Lower lobe of right lung (tissue), 2 donors: ENCODE data around the gene POLR3G. TPM values are rescaled to one million over a fixed set of nuclear protein-coding genes. Genes with fewer than 3 reads are reported as not detected.

Experiments used
- ATAC-seq, 2 donors: fragments of 200-7000 bp; cut with Tn5 transposase; one replicate each; pipeline ENCODE4 v1.9.1; 2020 to 2022; ENCODE audit warnings: mild to moderate bottlenecking in 2 of 2, moderate library complexity in 2 of 2
- DNase-seq: peaks from one replicate; pipeline ENCODE4 v3.0.0-alpha.2; 2020
- H3K27ac ChIP-seq: fragments of 200-600 bp; one replicate; pipeline ENCODE4 v1.8.0; 2022
- H3K27me3 ChIP-seq: fragments of 200-600 bp; one replicate; pipeline ENCODE4 v1.8.0; 2022; ENCODE audit warnings: low read depth
- H3K36me3 ChIP-seq: fragments of 200-600 bp; one replicate; pipeline ENCODE4 v1.8.0; 2022; ENCODE audit warnings: mild to moderate bottlenecking
- H3K4me1 ChIP-seq: fragments of 200-600 bp; one replicate; pipeline ENCODE4 v1.8.0; 2022
- H3K4me3 ChIP-seq: fragments of 200-600 bp; one replicate; pipeline ENCODE4 v1.8.0; 2022; ENCODE audit warnings: mild to moderate bottlenecking
- H3K9me3 ChIP-seq: fragments of 200-600 bp; one replicate; pipeline ENCODE4 v1.8.0; 2022
- intact Hi-C: fragments of 100-400 bp; cut with DNase I; formaldehyde crosslinking; loops from one replicate; pipeline ENCODE4 v1.11.0; 2022
- total RNA-seq: library from RNA; stranded (reverse); fragmentation: NEBNext Ultra II Directional; extraction: Animal tissue kit (Norgen Biotek cat#: 25700); gene quantifications from one replicate; pipeline ENCODE4 v1.2.1, GENCODE V29; 2021
- TF ChIP-seq, protein P1 (sequence below): fragments of 200-600 bp; IDR thresholded peaks from one replicate; pipeline ENCODE4 v1.8.0; 2022; ENCODE audit warnings: antibody characterized with exemption, mild to moderate bottlenecking
- donor health status: DM: no; HTN: yes; CAD: no; lungs with severe emphysema.

POLR3G gene
- total RNA-seq, 1 donor from 2014 or later = 1.8 TPM

DNA sequence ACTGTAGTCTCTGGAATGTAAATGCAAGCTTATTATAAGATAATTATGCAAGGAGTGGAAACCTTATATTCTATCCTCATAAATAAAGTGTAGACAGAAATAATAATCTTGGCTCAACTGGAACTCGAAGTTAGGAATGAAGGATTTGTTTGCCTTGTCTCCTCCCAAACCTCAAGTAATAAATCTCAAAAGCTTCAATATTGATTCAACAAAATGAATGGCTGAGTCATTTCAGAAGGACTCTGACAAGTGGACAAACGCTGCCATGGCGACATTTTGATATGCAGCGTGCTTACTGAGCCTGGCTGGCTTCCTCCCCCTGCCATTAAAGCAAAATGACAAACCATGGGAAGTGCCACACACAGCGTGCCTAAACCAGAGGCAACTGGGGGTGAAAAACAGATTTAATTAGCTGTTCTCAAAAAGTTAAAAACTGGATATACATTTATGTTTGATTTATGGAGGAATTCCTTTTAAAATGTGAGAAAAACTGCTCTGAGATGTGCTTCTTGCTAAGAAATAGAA lies 73.5 kb downstream of the POLR3G start:
- DNase-seq (peak; percentile 81), ATAC-seq (peak; percentile 86 to 96)
- Histone ChIP-seq H3K4me1 (no peaks in the 10 kb centered on the region), H3K4me3 (no peak overlapping the region), H3K27me3 (no peaks in the 10 kb centered on the region), H3K36me3 (no peaks in the 10 kb centered on the region), H3K27ac (no peak overlapping the region), H3K9me3 (no peaks in the 10 kb centered on the region)
- intact Hi-C loops = no loop called here
- TF ChIP-seq, protein P1, sequence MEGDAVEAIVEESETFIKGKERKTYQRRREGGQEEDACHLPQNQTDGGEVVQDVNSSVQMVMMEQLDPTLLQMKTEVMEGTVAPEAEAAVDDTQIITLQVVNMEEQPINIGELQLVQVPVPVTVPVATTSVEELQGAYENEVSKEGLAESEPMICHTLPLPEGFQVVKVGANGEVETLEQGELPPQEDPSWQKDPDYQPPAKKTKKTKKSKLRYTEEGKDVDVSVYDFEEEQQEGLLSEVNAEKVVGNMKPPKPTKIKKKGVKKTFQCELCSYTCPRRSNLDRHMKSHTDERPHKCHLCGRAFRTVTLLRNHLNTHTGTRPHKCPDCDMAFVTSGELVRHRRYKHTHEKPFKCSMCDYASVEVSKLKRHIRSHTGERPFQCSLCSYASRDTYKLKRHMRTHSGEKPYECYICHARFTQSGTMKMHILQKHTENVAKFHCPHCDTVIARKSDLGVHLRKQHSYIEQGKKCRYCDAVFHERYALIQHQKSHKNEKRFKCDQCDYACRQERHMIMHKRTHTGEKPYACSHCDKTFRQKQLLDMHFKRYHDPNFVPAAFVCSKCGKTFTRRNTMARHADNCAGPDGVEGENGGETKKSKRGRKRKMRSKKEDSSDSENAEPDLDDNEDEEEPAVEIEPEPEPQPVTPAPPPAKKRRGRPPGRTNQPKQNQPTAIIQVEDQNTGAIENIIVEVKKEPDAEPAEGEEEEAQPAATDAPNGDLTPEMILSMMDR = no peak

DNA sequence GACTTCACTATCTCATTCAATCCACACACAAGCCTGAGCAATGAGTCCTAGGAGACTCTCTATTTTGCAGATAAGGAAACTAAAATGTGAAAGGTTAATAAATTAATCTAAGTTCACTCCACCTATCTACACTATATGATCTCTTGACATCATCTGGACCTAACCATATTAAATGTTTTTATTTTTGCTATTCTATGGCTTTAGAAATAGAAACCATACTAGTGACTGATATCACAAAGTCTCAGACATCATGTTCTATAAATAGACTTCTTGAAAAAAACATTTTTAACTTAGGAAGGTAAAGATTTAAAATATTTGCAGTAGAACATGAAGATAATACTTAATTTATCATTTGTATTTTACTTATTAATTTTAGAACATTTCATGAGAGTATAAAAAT lies 74.6 kb downstream of the POLR3G start:
- ATAC-seq (no peak), DNase-seq (no peak)
- no peak overlapping the region for H3K4me3 ChIP-seq

DNA sequence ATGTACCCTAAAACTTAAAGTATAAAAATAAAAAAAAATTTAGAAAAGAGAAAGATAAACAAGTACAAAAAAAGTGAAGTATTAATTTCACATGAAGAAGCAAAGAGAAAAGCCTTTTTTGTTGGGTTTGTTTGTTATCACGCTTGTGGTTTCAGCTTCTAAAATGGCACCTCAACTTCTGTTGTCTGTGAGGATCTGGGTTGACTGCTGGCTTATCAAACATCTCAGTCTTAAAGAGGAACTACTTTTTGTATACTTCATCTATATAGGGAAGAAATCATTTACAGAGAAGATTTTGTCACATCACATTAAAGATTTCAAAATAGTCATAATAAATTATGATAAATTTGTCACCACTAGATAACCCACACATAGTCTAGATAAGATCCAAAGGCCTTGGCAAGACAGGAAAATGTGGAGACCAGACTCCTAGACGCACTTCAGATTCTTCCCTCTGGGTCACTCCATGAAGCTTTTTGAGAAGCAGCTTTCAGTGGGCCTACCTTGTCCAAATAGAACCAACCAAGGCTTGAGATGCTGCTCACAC lies 75.1 kb downstream of the POLR3G start:
- Histone ChIP-seq H3K36me3 (no peaks in the 10 kb centered on the region), H3K4me3 (no peak overlapping the region), H3K27ac (no peak overlapping the region), H3K27me3 (no peaks in the 10 kb centered on the region), H3K9me3 (no peaks in the 10 kb centered on the region), H3K4me1 (no peaks in the 10 kb centered on the region)
- TF ChIP-seq, protein P1 = no peak
- DNase-seq = no peak
- intact Hi-C loops = no loop called here
- no peak for ATAC-seq

More for the DNA sequence above, 74.6 kb downstream of the POLR3G start:
- Histone ChIP-seq H3K27me3 (no peaks in the 10 kb centered on the region), H3K9me3 (no peaks in the 10 kb centered on the region), H3K27ac (no peak overlapping the region), H3K36me3 (no peaks in the 10 kb centered on the region), H3K4me1 (no peaks in the 10 kb centered on the region)
- TF ChIP-seq, protein P1 = no peak
- intact Hi-C loops = no loop called here

DNA sequence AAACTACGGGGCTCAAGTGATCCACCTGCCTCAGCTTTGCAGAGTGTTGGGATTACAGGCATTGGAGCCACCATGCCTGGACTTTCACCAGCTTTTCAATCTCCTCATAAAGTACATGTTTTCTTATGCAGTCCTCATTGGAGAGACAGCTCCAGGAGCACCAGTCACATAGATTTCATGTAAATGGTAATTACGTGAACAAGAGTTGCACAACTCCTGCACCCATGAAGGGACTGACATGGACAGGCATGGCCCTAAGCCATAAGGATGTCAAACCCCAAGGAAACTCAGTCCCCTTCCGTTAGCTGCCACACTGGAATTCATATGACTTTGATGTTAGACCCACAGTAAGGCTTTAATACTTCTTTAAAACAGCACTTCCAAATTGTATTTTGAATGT lies 76.3 kb downstream of the POLR3G start:
- Histone ChIP-seq H3K4me3 (no peak overlapping the region), H3K4me1 (no peaks in the 10 kb centered on the region), H3K9me3 (no peaks in the 10 kb centered on the region), H3K27me3 (no peaks in the 10 kb centered on the region), H3K27ac (no peak overlapping the region), H3K36me3 (no peaks in the 10 kb centered on the region)
- DNase-seq = no peak
- TF ChIP-seq, protein P1 = no peak
- intact Hi-C loops = no loop called here
- ATAC-seq = no peak

DNA sequence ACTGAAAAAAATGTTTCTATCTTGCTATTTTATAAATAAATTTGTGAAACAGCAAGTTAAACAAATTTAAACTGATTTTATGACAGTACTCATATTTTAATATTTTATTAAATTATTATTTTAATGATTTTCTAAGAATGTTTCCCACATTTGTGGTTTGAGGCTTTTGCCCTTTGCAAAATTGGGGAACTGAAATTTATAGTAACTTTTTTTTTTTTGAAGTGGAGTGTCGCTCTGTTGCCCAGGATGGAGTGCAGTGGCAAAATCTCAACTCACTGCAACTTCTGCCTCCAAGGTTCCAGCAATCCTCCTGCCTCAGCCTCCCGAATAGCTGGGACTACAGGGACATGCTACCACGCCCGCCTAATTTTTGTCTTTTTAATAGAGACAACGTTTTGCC lies 76.7 kb downstream of the POLR3G start:
- DNase-seq (no peak), ATAC-seq (no peak)
- Histone ChIP-seq H3K36me3 (no peaks in the 10 kb centered on the region), H3K27ac (no peak overlapping the region), H3K4me3 (no peak overlapping the region), H3K9me3 (no peaks in the 10 kb centered on the region), H3K27me3 (peaks cover 4% of the 10 kb centered on the region), H3K4me1 (no peaks in the 10 kb centered on the region)
- intact Hi-C loops = no loop called here
- TF ChIP-seq, protein P1 = no peak
